CD1c-positive myeloid dendritic cell (primary cell): Measurements from ENCODE around the gene RNU6-8.

Experiments
- DNase-seq: peaks from one replicate; pipeline ENCODE4 v3.0.0-alpha.2; 2016; ENCODE audit errors: extremely low spot score

Gene RNU6-8

GRCh38 chr14:32202998-32203882 lies at the start of gene RNU6-8:
RNU6-8 (minus strand) TSS chr14:32203269.
- DNase-seq: peak; percentile 67

DNA sequence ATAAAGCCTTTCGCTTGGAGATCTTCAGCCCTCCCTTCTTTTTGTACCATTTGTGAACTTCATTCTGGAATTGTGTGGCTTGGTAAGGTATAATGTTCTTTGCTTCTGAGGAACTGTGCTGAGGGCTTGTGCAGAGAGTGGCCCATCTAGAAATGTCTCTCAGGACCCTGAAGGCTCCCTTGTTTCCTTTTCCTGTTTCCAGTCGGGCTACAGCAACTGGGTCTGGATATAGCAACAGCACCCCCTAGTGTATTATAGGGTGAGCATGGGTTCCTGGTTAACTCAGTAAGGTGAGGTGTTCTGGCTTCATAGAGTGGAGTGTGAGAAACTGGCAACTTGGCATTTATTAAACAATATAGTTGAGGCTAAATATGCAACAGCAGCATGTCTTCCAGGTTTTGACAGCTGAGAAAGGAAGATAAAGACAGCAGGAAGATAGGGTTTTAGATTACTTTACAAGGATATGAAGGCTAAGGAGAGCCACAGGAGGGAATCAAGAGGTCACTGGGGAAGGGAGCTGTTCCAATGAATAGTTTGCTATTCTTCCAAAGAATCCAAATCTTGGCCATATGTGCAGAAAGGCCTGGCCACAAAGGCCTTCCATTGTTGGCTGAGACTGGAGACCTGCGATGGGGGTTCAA lies 49.1 kb upstream of the RNU6-8 start:
- peak; percentile 78 for DNase-seq

DNA sequence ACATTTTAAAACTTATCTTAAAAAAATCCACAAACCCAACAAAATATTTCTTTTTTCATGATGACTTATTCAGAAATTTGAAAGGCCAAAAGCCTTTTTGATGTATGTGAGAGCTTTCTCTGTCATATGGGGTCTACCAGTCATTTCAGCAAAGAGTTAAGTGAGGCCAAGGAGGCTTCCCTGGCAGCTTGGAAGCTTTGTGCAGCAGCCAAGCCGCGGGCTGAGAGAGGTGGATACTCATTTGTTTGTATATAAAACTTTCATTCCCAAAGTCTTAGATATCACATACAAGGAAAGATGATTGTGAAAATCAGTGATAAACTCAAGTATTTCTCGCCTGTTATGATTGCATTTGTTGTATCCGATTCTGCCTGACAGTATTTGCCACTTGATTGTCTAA lies 48.5 kb upstream of the RNU6-8 start:
- DNase-seq: no peak

GRCh38 chr14:32250681-32251080 lies 47.6 kb upstream of the RNU6-8 start:
- no peak for DNase-seq

- no peak for DNase-seq
Measured at GRCh38 chr14:32249780-32250179, 46.7 kb upstream of the RNU6-8 start.

DNA sequence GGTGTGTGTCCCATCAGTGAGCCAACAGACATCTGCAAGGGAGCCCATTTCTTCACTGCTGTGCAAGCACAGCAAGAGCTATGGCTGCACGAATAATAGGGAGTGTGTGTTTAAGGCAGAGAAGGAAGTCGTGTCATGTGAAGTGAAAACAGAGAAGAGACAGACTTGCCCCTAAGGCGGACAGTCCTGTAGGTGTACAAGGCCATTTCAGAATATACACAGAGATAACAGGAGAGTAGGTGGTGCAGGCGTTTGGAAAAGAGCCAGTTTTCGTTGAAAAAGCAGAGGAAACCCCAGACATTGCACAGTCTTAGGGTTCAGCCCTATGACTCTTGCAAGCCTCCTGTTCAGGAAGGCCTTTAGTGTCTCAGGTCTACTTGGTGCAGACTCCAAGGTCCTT lies 46.3 kb upstream of the RNU6-8 start:
- DNase-seq: no peak

GRCh38 chr14:32246751-32247150 lies 43.7 kb upstream of the RNU6-8 start:
- DNase-seq: no peak

DNA sequence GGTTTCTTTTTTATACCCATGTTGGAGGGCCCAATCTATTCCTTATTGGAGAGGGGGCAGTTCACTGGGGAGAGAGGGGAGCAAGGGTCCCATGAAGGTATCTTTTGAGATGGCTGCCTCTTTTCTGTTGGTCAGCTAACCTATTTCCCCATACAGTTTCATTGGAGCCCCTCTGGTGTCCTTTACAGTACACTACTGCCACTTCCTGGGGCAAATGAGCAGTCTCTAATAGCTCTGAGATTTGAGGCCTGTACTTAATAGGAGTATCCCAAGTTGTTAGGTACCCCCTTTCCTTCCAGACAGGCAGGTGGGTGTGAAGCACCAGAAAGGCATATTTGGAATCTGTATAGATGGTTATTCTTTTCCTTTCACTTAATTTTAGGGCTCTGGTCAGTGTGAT lies 41.3 kb upstream of the RNU6-8 start:
- no peak for DNase-seq

GRCh38 chr14:32233260-32233659 lies 30.2 kb upstream of the RNU6-8 start:
- no peak for DNase-seq

DNA sequence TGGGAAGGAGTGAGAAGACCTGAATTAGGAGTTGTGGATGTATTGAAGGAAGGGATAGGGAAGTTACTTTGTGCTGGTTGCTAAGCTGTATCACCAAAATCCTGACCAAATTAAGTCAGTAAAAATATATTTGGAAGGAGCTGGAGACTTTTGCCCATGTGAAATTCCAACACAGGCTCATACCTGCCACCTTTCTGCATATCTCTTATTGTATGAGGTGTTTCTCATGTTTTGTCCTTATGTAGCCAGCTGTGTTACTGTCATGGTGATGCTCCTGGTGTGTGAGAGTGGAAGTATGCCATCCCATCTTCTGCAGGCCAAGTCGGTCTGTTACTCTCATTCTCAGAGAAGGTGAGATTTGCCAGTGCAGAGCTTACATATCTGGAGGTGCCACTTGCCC lies 29.4 kb upstream of the RNU6-8 start:
- DNase-seq: no peak

DNA sequence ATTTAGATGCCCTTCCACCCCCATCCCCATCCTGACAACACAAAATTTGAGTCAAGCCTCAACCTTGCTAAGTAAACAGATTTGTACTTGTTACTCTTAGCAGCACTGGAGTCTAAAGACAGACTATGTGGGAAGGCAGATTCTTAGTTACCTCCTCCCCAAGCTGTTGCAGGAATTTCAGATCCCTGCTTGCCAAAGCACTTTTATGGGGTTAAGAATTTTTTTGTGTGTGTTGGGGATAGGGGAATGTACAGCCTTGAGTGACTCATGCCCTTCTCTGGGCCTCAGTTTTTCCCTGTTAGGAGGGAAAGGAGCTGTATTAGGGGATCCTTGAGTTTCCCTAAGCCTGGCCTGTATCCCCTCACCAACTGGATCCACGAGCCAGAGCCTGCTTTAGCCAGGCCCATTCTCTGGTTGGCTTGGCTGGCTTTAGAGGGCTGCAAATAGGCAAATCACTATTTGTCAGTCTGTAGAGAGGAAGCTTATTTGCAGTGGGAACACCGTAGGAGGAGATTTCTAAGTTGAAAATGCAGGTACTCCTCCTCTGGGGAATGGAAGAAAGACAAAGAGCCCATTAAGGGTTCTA lies 27.7 kb upstream of the RNU6-8 start:
- DNase-seq: no peak

GRCh38 chr14:32230181-32230580 lies 27.1 kb upstream of the RNU6-8 start:
- DNase-seq: no peak

DNA sequence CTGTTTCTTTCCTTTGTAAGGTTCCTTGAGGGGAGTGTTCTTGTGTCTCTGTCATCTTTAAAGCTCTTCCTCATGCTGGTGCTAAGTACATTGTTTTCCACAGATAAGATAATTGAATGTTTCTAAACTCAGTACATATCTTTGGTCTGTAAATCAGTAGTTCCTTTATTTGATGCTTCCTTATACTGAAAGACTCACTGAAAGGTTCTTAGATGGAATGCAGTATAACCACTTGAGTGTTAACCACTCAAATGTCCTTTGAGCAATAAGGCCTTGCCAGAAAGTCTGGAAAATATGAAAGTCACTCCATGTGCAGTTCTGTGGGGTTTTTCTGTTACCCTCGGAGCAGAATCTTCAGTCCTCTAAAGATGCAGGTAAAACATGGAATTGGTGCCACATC lies 23.0 kb upstream of the RNU6-8 start:
- no peak for DNase-seq

DNA sequence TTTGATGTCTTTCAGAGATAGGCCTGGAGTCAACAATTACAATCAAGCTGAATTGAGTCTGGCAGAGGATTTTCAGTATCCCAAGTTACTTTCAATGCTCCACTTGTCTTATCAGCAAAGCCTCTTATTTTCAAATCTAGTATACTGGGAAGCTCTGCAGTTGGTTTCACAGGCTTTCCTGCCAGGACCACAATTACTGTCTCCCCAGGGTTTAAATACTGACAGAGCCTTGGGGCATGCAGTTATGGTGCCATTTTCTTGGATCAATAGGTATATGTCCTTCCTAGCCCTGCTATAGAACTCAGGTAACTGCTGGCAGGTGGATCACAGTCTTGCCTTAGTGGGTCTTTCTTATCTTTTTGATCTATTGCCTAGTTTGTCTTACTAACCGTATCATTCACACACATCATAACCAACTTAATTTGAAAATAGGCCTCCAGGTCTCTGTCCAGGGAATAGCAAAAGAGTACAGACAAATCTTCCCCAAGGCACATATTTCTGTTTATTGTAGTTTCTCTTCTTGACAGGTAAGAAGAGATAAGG lies 22.4 kb upstream of the RNU6-8 start:
- no peak for DNase-seq

GRCh38 chr14:32224737-32225377 lies 21.8 kb upstream of the RNU6-8 start:
- DNase-seq: no peak

- no peak for DNase-seq
Measured at GRCh38 chr14:32217301-32217700, 14.2 kb upstream of the RNU6-8 start.

GRCh38 chr14:32212833-32213232 lies 9.8 kb upstream of the RNU6-8 start:
- no peak for DNase-seq

DNA sequence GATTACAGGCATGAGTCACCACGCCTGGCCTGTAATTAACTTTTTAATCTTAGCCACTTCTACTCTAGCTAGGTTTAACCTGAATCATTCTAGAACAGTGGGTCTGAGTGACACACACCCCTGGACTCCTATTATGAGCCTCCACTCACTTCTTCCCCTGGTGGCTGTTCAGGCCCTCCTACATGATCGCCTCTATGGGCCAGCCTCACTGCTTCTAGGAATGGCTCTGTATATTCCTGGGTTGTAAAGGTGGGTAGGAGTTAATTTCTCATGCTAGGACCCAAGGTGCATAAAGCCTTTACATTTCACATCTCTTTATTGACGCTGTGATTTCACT lies 8.0 kb upstream of the RNU6-8 start:
- DNase-seq: no peak

DNA sequence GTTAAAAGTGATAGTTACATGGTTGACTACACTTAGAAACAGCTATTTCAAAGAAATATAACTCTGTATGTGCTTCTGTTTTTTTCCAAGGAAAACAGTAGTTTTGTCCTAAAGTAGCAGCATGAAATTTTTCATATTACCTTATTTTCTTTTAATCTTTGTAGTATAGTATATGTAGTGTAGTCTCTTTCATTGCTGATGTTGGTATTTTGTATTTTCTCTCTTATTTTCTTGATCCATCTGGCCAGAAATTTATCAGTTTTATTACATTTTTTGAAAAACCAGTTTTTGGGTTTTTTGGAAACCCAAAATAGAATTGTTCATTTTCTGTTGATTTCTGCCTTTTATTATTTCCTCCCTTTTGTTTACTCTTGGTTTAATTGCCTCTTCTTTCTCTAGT lies 6.4 kb upstream of the RNU6-8 start:
- DNase-seq: no peak

DNA sequence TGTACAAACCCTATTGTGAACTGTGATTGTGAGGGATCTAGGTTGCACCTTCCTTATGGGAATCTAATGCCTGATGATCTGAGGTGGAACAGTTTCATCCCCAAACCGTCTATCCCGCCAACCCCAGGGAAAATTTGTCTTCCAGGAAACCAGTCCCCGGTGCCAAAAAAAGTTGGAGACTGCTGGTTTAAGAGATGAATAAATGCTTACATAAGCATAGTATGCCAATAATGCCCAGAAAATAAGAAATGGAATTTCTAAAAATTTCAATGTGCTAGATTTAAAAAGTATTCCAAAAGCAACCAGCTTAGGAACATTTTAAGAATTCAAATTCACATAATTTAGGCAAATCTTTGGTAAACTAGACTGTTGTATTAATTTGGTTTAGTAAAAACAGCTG lies 5.4 kb upstream of the RNU6-8 start:
- DNase-seq: no peak

DNA sequence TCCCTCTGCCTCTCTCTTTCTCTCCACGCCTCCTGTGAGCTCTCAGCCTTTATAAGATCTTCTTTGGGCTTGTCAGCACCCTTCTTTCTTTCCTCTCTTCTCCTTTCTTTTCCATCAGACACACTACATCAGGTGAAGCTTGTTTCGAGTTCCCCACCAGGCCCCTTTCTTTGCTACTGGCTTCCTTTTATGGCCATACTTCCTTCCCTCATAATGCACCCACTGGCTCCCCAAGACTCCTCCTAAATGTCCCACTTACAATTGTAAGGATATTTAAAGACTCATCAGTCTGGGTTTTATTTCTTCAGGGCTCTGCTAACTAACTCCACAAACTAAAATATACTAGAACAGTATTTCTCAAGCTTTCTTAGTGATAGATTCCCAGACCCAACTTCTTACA lies 3.5 kb upstream of the RNU6-8 start:
- no peak for DNase-seq

- peak; percentile 80 for DNase-seq
Measured at GRCh38 chr14:32205984-32206383, 2.9 kb upstream of the RNU6-8 start.
